H9 (cell line): ENCODE data around the gene CFDP1. TPM values are rescaled to one million over a fixed set of nuclear protein-coding genes. Genes with fewer than 3 reads are reported as not detected.

Experiments
- DNase-seq: peaks from one replicate; pipeline ENCODE4 v3.0.0-alpha.2; 2017
- H2AFZ ChIP-seq: one replicate; pipeline ENCODE4 v1.6.1; 2013; ENCODE audit warnings: mild to moderate bottlenecking, low read length, control low read depth, moderate library complexity
- H2AK5ac ChIP-seq: 2 replicates; pipeline ENCODE4 v1.6.1; 2013; ENCODE audit warnings: low read length, control low read depth, mixed read lengths; ENCODE audit not compliant: insufficient read length
- H2BK120ac ChIP-seq: one replicate; pipeline ENCODE4 v1.6.1; 2013; ENCODE audit warnings: low read depth, mild to moderate bottlenecking, low read length, control low read depth, inconsistent platforms; ENCODE audit not compliant: poor library complexity, severe bottlenecking
- H2BK12ac ChIP-seq: 2 replicates; pipeline ENCODE4 v1.6.1; 2013; ENCODE audit warnings: low read length, control low read depth, mixed read lengths, low read depth; ENCODE audit not compliant: insufficient read length
- H2BK15ac ChIP-seq: 2 replicates; pipeline ENCODE4 v1.6.1; 2013; ENCODE audit warnings: low read depth, low read length, control low read depth
- H2BK20ac ChIP-seq: one replicate; pipeline ENCODE4 v1.6.1; 2013; ENCODE audit warnings: low read depth, mild to moderate bottlenecking, low read length, control low read depth, inconsistent platforms; ENCODE audit not compliant: poor library complexity, severe bottlenecking
- H2BK5ac ChIP-seq: 2 replicates; pipeline ENCODE4 v1.6.1; 2013; ENCODE audit warnings: low read length, control low read depth, mixed read lengths; ENCODE audit not compliant: insufficient read length
- H3K14ac ChIP-seq: 2 replicates; pipeline ENCODE4 v1.6.1; 2013; ENCODE audit warnings: low read length, control low read depth; ENCODE audit not compliant: insufficient read depth
- H3K18ac ChIP-seq: 2 replicates; pipeline ENCODE4 v1.6.1; 2013; ENCODE audit warnings: low read depth, mild to moderate bottlenecking, mixed read lengths, low read length, control low read depth; ENCODE audit not compliant: insufficient read length
- H3K23ac ChIP-seq: 2 replicates; pipeline ENCODE4 v1.6.1; 2013; ENCODE audit warnings: low read length, control low read depth, mixed read lengths, low read depth; ENCODE audit not compliant: insufficient read length
- H3K23me2 ChIP-seq: 2 replicates; pipeline ENCODE4 v1.6.1; 2013; ENCODE audit warnings: low read depth, mild to moderate bottlenecking, mixed read lengths, low read length, control low read depth; ENCODE audit not compliant: insufficient read length, poor library complexity, severe bottlenecking
- H3K27ac ChIP-seq: 2 replicates; pipeline ENCODE4 v1.5.1; 2013; ENCODE audit warnings: low read length, control low read depth, mixed read lengths, low read depth; ENCODE audit not compliant: insufficient read length
- H3K27me3 ChIP-seq: 2 replicates; pipeline ENCODE4 v1.6.1; 2013; ENCODE audit warnings: low read length, control low read depth, inconsistent platforms; ENCODE audit not compliant: insufficient read depth
- H3K4ac ChIP-seq: 2 replicates; pipeline ENCODE4 v1.6.1; 2013; ENCODE audit warnings: low read depth, mild to moderate bottlenecking, control low read depth, inconsistent platforms, low read length, moderate library complexity
- H3K4me1 ChIP-seq: 2 replicates; pipeline ENCODE4 v1.6.1; 2013; ENCODE audit warnings: low read length, control low read depth, inconsistent platforms; ENCODE audit not compliant: insufficient read depth
- H3K4me2 ChIP-seq: 2 replicates; pipeline ENCODE4 v1.6.1; 2013; ENCODE audit warnings: low read length, control low read depth, mixed read lengths; ENCODE audit not compliant: insufficient read length, insufficient read depth
- H3K56ac ChIP-seq: 2 replicates; pipeline ENCODE4 v1.6.1; 2013; ENCODE audit warnings: low read depth, mild to moderate bottlenecking, mixed read lengths, low read length, control low read depth; ENCODE audit not compliant: insufficient read length
- H3K79me1 ChIP-seq: 2 replicates; pipeline ENCODE4 v1.6.1; 2013; ENCODE audit warnings: low read depth, mild to moderate bottlenecking, moderate library complexity, low read length, control low read depth, inconsistent platforms; ENCODE audit not compliant: insufficient read depth, poor library complexity, severe bottlenecking
- H3K79me2 ChIP-seq: 2 replicates; pipeline ENCODE4 v1.6.1; 2013; ENCODE audit warnings: low read length, control low read depth, inconsistent platforms; ENCODE audit not compliant: insufficient read depth
- H3K9ac ChIP-seq: 2 replicates; pipeline ENCODE4 v1.6.1; 2013; ENCODE audit warnings: low read length, control low read depth, mixed read lengths; ENCODE audit not compliant: insufficient read length; ENCODE audit errors: extremely low read depth
- H3K9me3 ChIP-seq: one replicate; pipeline ENCODE4 v1.6.1; 2013; ENCODE audit warnings: low read depth, low read length, inconsistent platforms; ENCODE audit not compliant: control insufficient read depth
- H3T11ph ChIP-seq: one replicate; pipeline ENCODE4 v1.6.1; 2013; ENCODE audit warnings: mild to moderate bottlenecking, low read length, control low read depth, inconsistent platforms
- H4K20me1 ChIP-seq: one replicate; pipeline ENCODE4 v1.6.1; 2013; ENCODE audit not compliant: control insufficient read depth, insufficient read length, insufficient read depth
- H4K5ac ChIP-seq: 2 replicates; pipeline ENCODE4 v1.6.1; 2013; ENCODE audit warnings: low read depth, mild to moderate bottlenecking, mixed read lengths, low read length, control low read depth; ENCODE audit not compliant: insufficient read length
- H4K8ac ChIP-seq: replicated peaks from 2 replicates; pipeline ENCODE4 v1.6.1; 2013; ENCODE audit warnings: low read length, control low read depth, mixed read lengths, low read depth; ENCODE audit not compliant: insufficient read length
- H4K91ac ChIP-seq: 2 replicates; pipeline ENCODE4 v1.6.1; 2013; ENCODE audit warnings: low read depth, mild to moderate bottlenecking, moderate library complexity, mixed read lengths, low read length, control low read depth; ENCODE audit not compliant: insufficient read length
- H3K27ac Mint-ChIP-seq, 3 experiments: 2 replicates in 2 of 3; 3 replicates in 1 of 3; pipeline ENCODE4 v1.8.0; 2020 to 2021; ENCODE audit warnings: mixed read lengths in 3 of 3, mild to moderate bottlenecking in 1 of 3, moderate library complexity in 1 of 3
- H3K27me3 Mint-ChIP-seq: 2 replicates; pipeline ENCODE4 v1.8.0; 2021; ENCODE audit warnings: low read depth, mild to moderate bottlenecking, moderate library complexity, mixed read lengths
- H3K36me3 Mint-ChIP-seq, 3 experiments: 2 replicates in 2 of 3; 3 replicates in 1 of 3; pipeline ENCODE4 v1.8.0; 2020 to 2021; ENCODE audit warnings: low read depth in 3 of 3, mixed read lengths in 3 of 3; ENCODE audit not compliant: insufficient read depth in 1 of 3
- H3K4me1 Mint-ChIP-seq, 2 experiments: 2 replicates each; pipeline ENCODE4 v1.8.0; 2020; ENCODE audit warnings: mixed read lengths in 2 of 2
- H3K4me3 Mint-ChIP-seq, 2 experiments: 2 replicates in 1 of 2; 3 replicates in 1 of 2; pipeline ENCODE4 v1.8.0; 2020 to 2021; ENCODE audit warnings: mild to moderate bottlenecking in 2 of 2, mixed read lengths in 2 of 2, moderate library complexity in 1 of 2
- H3K9me3 Mint-ChIP-seq, 2 experiments: 2 replicates in 1 of 2; 3 replicates in 1 of 2; pipeline ENCODE4 v1.8.0; 2020; ENCODE audit warnings: mild to moderate bottlenecking in 2 of 2, mixed read lengths in 2 of 2, moderate library complexity in 1 of 2
- CTCF ChIP-seq: fragments of 200-600 bp; sonication (generic); conservative IDR thresholded peaks from 3 replicates; pipeline ENCODE4 v1.8.0; 2021; ENCODE audit warnings: antibody characterized with exemption, mild to moderate bottlenecking
- WGBS: extraction: QIAGEN DNeasy Blood & Tissue Kit; methylation state at CpG from one replicate; pipeline ENCODE4 v1.1.7; 2013; ENCODE audit warnings: missing lambda C conversion rate, low lambda C conversion rate, mixed read lengths; ENCODE audit not compliant: insufficient read length; ENCODE audit errors: extremely low coverage; 5-methylcytosine and 5-hydroxymethylcytosine counted together
- total RNA-seq: library from RNA; stranded (reverse); gene quantifications from 2 replicates; pipeline ENCODE4 v1.2.1, GENCODE V29; 2021

The CFDP1 gene
- total RNA-seq, 1 experiment from 2014 or later = 89.2 TPM

DNA sequence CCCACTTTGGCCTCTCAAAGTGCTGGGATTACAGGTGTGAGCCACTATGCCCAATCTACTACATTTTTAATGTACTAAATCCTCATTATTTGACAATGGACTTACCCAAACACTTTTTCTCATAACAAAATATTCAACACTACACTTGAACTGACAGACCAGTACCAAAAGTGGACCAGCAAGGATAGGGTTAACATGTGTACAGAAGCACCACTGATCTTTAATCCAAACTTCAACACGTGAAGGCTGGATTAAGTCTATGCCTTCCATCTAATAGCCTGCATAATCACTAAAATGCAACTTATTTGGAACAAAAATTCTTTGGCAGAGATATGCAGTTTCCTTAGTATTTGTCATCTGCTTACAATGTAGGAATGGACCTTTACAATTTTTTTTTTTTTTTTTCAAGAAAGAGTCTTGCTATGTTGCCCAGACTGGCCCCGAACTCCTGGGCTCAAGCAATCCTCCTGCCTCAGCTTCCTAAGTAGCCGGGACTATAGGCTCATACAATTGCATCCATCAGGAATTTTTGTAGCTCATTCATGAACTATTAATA lies 121.8 kb downstream of the CFDP1 start:
- no peaks in the 10 kb centered on the region for H3K27me3 Mint-ChIP-seq
- Histone ChIP-seq H2BK120ac (no peak overlapping the region), H3K9me3 (no peaks in the 10 kb centered on the region), H3T11ph (no peak overlapping the region), H2BK20ac (no peak overlapping the region), H3K9ac (no peak overlapping the region), H3K4me2 (no peak overlapping the region), H3K4ac (no peak overlapping the region), H3K23me2 (no peaks in the 10 kb centered on the region), H2BK15ac (no peak overlapping the region), H4K20me1 (no peaks in the 10 kb centered on the region), H3K23ac (no peak overlapping the region), H3K27ac (no peak overlapping the region), H2AK5ac (no peak overlapping the region), H3K79me1 (no peaks in the 10 kb centered on the region), H4K8ac (no peak overlapping the region), H2BK12ac (no peak overlapping the region), H3K4me1 (no peaks in the 10 kb centered on the region), H4K91ac (no peak overlapping the region), H3K14ac (no peak overlapping the region), H3K79me2 (no peaks in the 10 kb centered on the region), H4K5ac (no peak overlapping the region), H2AFZ (no peak overlapping the region), H3K18ac (no peak overlapping the region), H3K56ac (no peak overlapping the region), H2BK5ac (no peak overlapping the region), H3K27me3 (no peaks in the 10 kb centered on the region)
- H3K27ac Mint-ChIP-seq = no peak overlapping the region
- DNase-seq = no peak
- peaks cover 0 to 6% of the 10 kb centered on the region in 2 experiments; a peak in 1 of 4 replicates for H3K4me1 Mint-ChIP-seq
- no peak overlapping the region for H3K4me3 Mint-ChIP-seq
- TF ChIP-seq CTCF = no peak
- H3K36me3 Mint-ChIP-seq = peaks cover 2 to 11% (median 10%) of the 10 kb centered on the region in 3 experiments; a peak in 6 of 7 replicates
- no CpG with 5 or more reads among the region's 3 CpGs for WGBS
- H3K9me3 Mint-ChIP-seq = no peaks in the 10 kb centered on the region
